Panc1 (cell line): ENCODE data around the gene NPFF. TPM values are rescaled to one million over a fixed set of nuclear protein-coding genes. Genes with fewer than 3 reads are reported as not detected.

ENCODE experiments used
- ATAC-seq: fragments of 200-7000 bp; cut with Tn5 transposase; 2 replicates; pipeline ENCODE4 v1.9.1; 2020; ENCODE audit warnings: mild to moderate bottlenecking, moderate library complexity
- BruUV-seq: library from RNA; stranded (reverse); fragments of 400-500 nt; replicated peaks from 2 replicates; lab custom pipeline; 2021; lab: Mats Ljungman, UMichigan
- CTCF ChIA-PET: fragments of 300-600 bp; sonication (Branson Sonifier 250); formaldehyde crosslinking; loops from one replicate; lab custom pipeline; 2022; ENCODE audit warnings: antibody characterized with exemption; lab: Charles Lee
- POLR2A ChIA-PET: fragments of 300-600 bp; sonication (Branson Sonifier 250); formaldehyde crosslinking; loops from one replicate; lab custom pipeline; 2022; ENCODE audit warnings: antibody characterized with exemption; lab: Charles Lee
- DNase-seq: peaks from one replicate; pipeline ENCODE4 v3.0.0-alpha.2; 2010; ENCODE audit warnings: low read depth, low spot score
- H3K27ac ChIP-seq: 2 replicates; pipeline ENCODE4 v1.5.1; 2011; ENCODE audit warnings: mild to moderate bottlenecking, low read length, inconsistent platforms
- H3K27me3 ChIP-seq: fragments of 200-500 bp; sonication (Bioruptor generic); 2 replicates; pipeline ENCODE4 v1.6.0; 2014; ENCODE audit warnings: low read length, inconsistent platforms; ENCODE audit not compliant: control insufficient read depth, insufficient read depth
- H3K36me3 ChIP-seq: fragments of 200-500 bp; sonication (Bioruptor generic); 2 replicates; pipeline ENCODE4 v1.5.1; 2014; ENCODE audit warnings: inconsistent platforms, mild to moderate bottlenecking, low read length, moderate library complexity; ENCODE audit not compliant: control insufficient read depth, insufficient read depth
- H3K4me1 ChIP-seq: 2 replicates; pipeline ENCODE4 v1.5.1; 2011; ENCODE audit warnings: inconsistent platforms, mild to moderate bottlenecking, low read length, moderate library complexity; ENCODE audit not compliant: control insufficient read depth, insufficient read depth
- H3K4me3 ChIP-seq, 2 experiments: 2 replicates each; pipeline ENCODE4 v1.5.1; 2011 to 2012; ENCODE audit warnings: low read depth in 2 of 2, low read length in 2 of 2, mild to moderate bottlenecking in 2 of 2, inconsistent platforms in 1 of 2, moderate library complexity in 1 of 2
- H3K9me3 ChIP-seq: fragments of 200-500 bp; sonication (Bioruptor generic); 2 replicates; pipeline ENCODE4 v1.5.1; 2014; ENCODE audit warnings: low read depth, mild to moderate bottlenecking, inconsistent platforms, low read length, moderate library complexity; ENCODE audit not compliant: control insufficient read depth, insufficient read depth
- POLR2AphosphoS5 ChIP-seq: IDR thresholded peaks from 2 replicates; pipeline ENCODE4 v1.6.1; 2012; ENCODE audit warnings: mild to moderate bottlenecking, low read depth, low read length, moderate library complexity
- SIN3A ChIP-seq: IDR thresholded peaks from 2 replicates; pipeline ENCODE4 v1.6.1; 2012; ENCODE audit warnings: low read depth, mild to moderate bottlenecking, low read length, moderate library complexity, borderline replicate concordance; ENCODE audit not compliant: insufficient read depth
- TCF7L2 ChIP-seq: IDR thresholded peaks from 2 replicates; pipeline ENCODE4 v1.6.1; 2011; ENCODE audit warnings: mild to moderate bottlenecking, low read depth, low read length, inconsistent platforms
- in situ Hi-C: cut with HindIII; loops from 2 replicates; pipeline ENCODE4 v1.10.0; 2016; ENCODE audit warnings: low sequenced_read_pairs, low pct_unique_long_range_greater_than_20kb
- intact Hi-C: fragments of 100-400 bp; cut with micrococcal nuclease; formaldehyde crosslinking; loops from one replicate; pipeline ENCODE4 v1.10.0; 2022; ENCODE audit not compliant: unreplicated experiment
- total RNA-seq: library from RNA; stranded (reverse); gene quantifications from one replicate; pipeline ENCODE4 v1.2.1, GENCODE V29; 2021; ENCODE audit not compliant: unreplicated experiment
- TF ChIP-seq, protein P1 (sequence below), 2 experiments: IDR thresholded peaks; 2 replicates each; pipeline ENCODE4 v1.6.1; 2011 to 2012; ENCODE audit warnings: low read depth in 2 of 2, control low read depth in 1 of 2, low read length in 1 of 2, mild to moderate bottlenecking in 1 of 2, moderate library complexity in 1 of 2; ENCODE audit not compliant: insufficient read depth in 1 of 2
- TF ChIP-seq, protein P2 (sequence below): fragments of 450-650 bp; IDR thresholded peaks from 2 replicates; pipeline ENCODE4 v1.5.1; 2017; ENCODE audit warnings: mild to moderate bottlenecking

Gene NPFF
- total RNA-seq, 1 experiment from 2014 or later, result not detected

DNA sequence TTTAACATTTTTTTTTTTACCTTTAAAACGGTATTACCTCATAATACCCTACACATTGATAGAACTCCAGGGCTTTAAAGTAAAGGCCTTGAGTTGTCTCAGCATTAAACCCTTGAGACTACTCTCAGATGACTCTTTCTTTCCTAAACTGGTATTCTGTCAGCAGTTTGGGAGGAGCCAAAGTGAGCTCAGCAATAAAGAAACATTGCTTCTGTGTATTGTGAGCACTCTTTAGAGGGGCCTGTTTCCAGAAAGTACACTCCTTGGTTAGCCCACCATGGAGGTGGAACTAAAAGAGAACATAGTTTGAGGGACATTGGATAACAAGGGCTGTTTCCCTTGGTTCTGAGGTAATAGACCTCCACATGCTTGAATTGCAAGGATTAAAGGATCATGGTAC is 28.4 kb downstream of the NPFF start:
- ChIA-PET POLR2A (no interaction called here), CTCF (no interaction called here)
- intact Hi-C loops (no loop called here), in situ Hi-C loops (no loop called here)
- H3K27ac ChIP-seq, result no peak overlapping the region
- TF ChIP-seq TCF7L2, result no peak
- no peak for TF ChIP-seq POLR2AphosphoS5
- TF ChIP-seq, protein P1, sequence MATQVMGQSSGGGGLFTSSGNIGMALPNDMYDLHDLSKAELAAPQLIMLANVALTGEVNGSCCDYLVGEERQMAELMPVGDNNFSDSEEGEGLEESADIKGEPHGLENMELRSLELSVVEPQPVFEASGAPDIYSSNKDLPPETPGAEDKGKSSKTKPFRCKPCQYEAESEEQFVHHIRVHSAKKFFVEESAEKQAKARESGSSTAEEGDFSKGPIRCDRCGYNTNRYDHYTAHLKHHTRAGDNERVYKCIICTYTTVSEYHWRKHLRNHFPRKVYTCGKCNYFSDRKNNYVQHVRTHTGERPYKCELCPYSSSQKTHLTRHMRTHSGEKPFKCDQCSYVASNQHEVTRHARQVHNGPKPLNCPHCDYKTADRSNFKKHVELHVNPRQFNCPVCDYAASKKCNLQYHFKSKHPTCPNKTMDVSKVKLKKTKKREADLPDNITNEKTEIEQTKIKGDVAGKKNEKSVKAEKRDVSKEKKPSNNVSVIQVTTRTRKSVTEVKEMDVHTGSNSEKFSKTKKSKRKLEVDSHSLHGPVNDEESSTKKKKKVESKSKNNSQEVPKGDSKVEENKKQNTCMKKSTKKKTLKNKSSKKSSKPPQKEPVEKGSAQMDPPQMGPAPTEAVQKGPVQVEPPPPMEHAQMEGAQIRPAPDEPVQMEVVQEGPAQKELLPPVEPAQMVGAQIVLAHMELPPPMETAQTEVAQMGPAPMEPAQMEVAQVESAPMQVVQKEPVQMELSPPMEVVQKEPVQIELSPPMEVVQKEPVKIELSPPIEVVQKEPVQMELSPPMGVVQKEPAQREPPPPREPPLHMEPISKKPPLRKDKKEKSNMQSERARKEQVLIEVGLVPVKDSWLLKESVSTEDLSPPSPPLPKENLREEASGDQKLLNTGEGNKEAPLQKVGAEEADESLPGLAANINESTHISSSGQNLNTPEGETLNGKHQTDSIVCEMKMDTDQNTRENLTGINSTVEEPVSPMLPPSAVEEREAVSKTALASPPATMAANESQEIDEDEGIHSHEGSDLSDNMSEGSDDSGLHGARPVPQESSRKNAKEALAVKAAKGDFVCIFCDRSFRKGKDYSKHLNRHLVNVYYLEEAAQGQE (IDR thresholded peaks at IDR 0.05; ENCODE audit: insufficient read depth in 1 of 2, low read depth in 2 of 2, low read length in 1 of 2), result no peak
- no TSS peak for BruUV-seq
- DNase-seq, result no peak
- no peaks in the 10 kb centered on the region for H3K27me3 ChIP-seq
- H3K4me3 ChIP-seq, result no peak overlapping the region
- peaks cover 62% of the 10 kb centered on the region for H3K36me3 ChIP-seq
- peaks cover 22% of the 10 kb centered on the region for H3K4me1 ChIP-seq
- H3K9me3 ChIP-seq, result no peaks in the 10 kb centered on the region
- no peak for ATAC-seq

DNA sequence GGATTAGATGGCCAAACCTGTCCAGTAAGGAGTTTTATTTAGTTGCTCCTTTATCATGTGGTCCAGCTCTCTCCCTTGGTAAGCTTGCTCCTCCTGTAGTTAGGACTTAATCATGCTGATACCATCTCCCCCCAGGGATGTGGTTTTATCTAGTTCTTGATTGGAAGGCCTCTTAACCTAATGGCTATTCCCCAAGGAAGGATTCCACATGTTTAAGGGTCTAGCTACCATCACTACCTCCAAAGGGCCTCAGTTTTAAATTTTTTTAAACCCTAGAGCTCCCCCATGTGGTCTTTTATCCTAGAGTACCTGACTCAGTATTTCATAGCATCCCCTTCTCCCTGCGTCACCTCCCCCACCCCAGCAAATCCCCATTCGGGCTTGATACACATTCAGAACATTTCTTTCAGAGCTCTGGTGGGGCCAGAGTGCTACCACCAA is 30.5 kb downstream of the NPFF start:
- Histone ChIP-seq H3K4me3 (no peak overlapping the region), H3K27me3 (no peaks in the 10 kb centered on the region), H3K4me1 (peaks cover 21% of the 10 kb centered on the region), H3K9me3 (no peaks in the 10 kb centered on the region), H3K36me3 (peaks cover 75% of the 10 kb centered on the region), H3K27ac (no peak overlapping the region)
- ChIA-PET CTCF (interaction anchor here (0.6 to 1.6 kb wide), 6 partner anchors 22 to 415 kb away, joined by 3 to 5 read pairs (median 4); no protein-coding TSS in a partner anchor), POLR2A (no interaction called here)
- in situ Hi-C loops (no loop called here), intact Hi-C loops (no loop called here)
- no TSS peak for BruUV-seq
- TF ChIP-seq, protein P2, sequence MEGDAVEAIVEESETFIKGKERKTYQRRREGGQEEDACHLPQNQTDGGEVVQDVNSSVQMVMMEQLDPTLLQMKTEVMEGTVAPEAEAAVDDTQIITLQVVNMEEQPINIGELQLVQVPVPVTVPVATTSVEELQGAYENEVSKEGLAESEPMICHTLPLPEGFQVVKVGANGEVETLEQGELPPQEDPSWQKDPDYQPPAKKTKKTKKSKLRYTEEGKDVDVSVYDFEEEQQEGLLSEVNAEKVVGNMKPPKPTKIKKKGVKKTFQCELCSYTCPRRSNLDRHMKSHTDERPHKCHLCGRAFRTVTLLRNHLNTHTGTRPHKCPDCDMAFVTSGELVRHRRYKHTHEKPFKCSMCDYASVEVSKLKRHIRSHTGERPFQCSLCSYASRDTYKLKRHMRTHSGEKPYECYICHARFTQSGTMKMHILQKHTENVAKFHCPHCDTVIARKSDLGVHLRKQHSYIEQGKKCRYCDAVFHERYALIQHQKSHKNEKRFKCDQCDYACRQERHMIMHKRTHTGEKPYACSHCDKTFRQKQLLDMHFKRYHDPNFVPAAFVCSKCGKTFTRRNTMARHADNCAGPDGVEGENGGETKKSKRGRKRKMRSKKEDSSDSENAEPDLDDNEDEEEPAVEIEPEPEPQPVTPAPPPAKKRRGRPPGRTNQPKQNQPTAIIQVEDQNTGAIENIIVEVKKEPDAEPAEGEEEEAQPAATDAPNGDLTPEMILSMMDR, result peak; percentile 70
- TF ChIP-seq, protein P1 (IDR thresholded peaks at IDR 0.05; ENCODE audit: insufficient read depth in 1 of 2, low read depth in 2 of 2, low read length in 1 of 2), result no peak
- TF ChIP-seq POLR2AphosphoS5 (no peak), SIN3A (no peak), TCF7L2 (no peak)
- peak; percentile 59 for ATAC-seq
- no peak for DNase-seq
